Measurements from ENCODE around the gene SRGAP1.

SRGAP1 gene

DNA sequence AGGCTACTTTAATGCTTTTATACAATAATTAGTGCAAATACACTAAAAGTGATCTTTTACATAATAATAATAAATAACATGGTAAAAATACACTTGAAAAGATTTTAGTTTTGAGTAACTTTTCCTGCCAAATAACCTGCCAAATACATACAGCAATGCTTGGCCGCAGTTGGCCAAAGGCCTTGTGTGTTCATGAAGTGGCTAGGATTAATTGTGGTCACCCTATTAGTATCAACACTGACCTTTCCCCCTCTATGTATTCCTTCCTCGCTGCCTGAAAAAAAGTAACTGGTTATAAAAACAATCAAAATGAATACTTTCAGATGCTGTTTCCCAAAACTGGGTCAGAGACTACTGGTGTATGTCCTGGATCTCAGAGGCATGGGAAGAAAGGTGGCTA is 343.3 kb downstream of the SRGAP1 start (continued):
- TF ChIP-seq ZIC2 (tag by site-specific recombination; IDR thresholded peaks at IDR 0.05) = no peak
- no peak for TF ChIP-seq OVOL3 (tag by site-specific recombination; IDR thresholded peaks at IDR 0.05)
- TF ChIP-seq ZNF664 (tag by site-specific recombination; IDR thresholded peaks at IDR 0.05) = no peak
- TF ChIP-seq, protein P1, sequence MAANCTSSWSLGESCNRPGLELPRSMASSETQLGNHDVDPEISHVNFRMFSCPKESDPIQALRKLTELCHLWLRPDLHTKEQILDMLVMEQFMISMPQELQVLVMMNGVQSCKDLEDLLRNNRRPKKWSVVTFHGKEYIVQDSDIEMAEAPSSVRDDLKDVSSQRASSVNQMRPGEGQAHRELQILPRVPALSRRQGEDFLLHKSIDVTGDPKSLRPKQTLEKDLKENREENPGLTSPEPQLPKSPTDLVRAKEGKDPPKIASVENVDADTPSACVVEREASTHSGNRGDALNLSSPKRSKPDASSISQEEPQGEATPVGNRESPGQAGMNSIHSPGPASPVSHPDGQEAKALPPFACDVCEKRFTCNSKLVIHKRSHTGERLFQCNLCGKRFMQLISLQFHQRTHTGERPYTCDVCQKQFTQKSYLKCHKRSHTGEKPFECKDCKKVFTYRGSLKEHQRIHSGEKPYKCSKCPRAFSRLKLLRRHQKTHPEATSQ (tag by site-specific recombination; IDR thresholded peaks at IDR 0.05) = no peak
- TF ChIP-seq, protein P2, sequence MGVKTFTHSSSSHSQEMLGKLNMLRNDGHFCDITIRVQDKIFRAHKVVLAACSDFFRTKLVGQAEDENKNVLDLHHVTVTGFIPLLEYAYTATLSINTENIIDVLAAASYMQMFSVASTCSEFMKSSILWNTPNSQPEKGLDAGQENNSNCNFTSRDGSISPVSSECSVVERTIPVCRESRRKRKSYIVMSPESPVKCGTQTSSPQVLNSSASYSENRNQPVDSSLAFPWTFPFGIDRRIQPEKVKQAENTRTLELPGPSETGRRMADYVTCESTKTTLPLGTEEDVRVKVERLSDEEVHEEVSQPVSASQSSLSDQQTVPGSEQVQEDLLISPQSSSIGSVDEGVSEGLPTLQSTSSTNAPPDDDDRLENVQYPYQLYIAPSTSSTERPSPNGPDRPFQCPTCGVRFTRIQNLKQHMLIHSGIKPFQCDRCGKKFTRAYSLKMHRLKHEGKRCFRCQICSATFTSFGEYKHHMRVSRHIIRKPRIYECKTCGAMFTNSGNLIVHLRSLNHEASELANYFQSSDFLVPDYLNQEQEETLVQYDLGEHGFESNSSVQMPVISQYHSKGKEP (tag by site-specific recombination; IDR thresholded peaks at IDR 0.05) = no peak
- TF ChIP-seq ZEB2 (tag by site-specific recombination; IDR thresholded peaks at IDR 0.05) = no peak
- TF ChIP-seq ZNF354C (tag by site-specific recombination; IDR thresholded peaks at IDR 0.05; ENCODE audit: borderline replicate concordance, low read depth) = no peak

DNA sequence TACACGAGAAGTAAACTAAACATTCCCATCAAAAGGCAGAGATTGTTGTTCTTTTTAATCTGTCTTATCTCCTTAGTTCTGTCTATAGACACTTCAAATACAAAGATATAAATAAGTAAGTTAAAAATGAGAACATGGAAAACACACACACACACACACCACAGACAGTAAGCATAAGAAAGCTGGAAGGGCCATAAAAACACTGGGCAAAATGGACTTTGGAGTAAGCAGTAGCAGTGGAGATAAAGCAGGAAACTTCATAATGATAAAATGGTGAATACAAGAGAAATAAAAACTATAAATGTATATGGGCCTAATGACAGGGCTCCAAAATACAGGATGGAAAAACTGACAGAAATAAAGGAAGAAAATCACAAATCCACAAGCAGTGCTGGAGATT is 345.0 kb downstream of the SRGAP1 start:
- TF ChIP-seq YY1 (tag by site-specific recombination; IDR thresholded peaks at IDR 0.05) (no peak), ZNF830 (tag by site-specific recombination; IDR thresholded peaks at IDR 0.05; ENCODE audit: low read depth) (no peak), ZNF404 (tag by site-specific recombination; IDR thresholded peaks at IDR 0.05) (no peak), ZNF510 (tag by site-specific recombination; IDR thresholded peaks at IDR 0.05; ENCODE audit: insufficient replicate concordance) (no peak), MZF1 (tag by site-specific recombination; IDR thresholded peaks at IDR 0.05; ENCODE audit: borderline replicate concordance) (no peak), TRIM28 (IDR thresholded peaks at IDR 0.05; ENCODE audit: borderline replicate concordance, low read length) (no peak), ZNF223 (tag by site-specific recombination; IDR thresholded peaks at IDR 0.05) (no peak), ZNF16 (tag by site-specific recombination; IDR thresholded peaks at IDR 0.05; ENCODE audit: low read depth) (no peak), ZNF169 (tag by site-specific recombination; IDR thresholded peaks at IDR 0.05) (no peak), EGR2 (tag by site-specific recombination; IDR thresholded peaks at IDR 0.05; ENCODE audit: low read depth) (no peak), ZNF677 (tag by site-specific recombination; IDR thresholded peaks at IDR 0.05) (no peak), ZNF266 (tag by site-specific recombination; IDR thresholded peaks at IDR 0.05; ENCODE audit: low read depth) (no peak)
- TF ChIP-seq, protein P3, sequence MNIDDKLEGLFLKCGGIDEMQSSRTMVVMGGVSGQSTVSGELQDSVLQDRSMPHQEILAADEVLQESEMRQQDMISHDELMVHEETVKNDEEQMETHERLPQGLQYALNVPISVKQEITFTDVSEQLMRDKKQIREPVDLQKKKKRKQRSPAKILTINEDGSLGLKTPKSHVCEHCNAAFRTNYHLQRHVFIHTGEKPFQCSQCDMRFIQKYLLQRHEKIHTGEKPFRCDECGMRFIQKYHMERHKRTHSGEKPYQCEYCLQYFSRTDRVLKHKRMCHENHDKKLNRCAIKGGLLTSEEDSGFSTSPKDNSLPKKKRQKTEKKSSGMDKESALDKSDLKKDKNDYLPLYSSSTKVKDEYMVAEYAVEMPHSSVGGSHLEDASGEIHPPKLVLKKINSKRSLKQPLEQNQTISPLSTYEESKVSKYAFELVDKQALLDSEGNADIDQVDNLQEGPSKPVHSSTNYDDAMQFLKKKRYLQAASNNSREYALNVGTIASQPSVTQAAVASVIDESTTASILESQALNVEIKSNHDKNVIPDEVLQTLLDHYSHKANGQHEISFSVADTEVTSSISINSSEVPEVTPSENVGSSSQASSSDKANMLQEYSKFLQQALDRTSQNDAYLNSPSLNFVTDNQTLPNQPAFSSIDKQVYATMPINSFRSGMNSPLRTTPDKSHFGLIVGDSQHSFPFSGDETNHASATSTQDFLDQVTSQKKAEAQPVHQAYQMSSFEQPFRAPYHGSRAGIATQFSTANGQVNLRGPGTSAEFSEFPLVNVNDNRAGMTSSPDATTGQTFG (tag by site-specific recombination; IDR thresholded peaks at IDR 0.05; ENCODE audit: borderline replicate concordance) = no peak
- TF ChIP-seq, protein P4, sequence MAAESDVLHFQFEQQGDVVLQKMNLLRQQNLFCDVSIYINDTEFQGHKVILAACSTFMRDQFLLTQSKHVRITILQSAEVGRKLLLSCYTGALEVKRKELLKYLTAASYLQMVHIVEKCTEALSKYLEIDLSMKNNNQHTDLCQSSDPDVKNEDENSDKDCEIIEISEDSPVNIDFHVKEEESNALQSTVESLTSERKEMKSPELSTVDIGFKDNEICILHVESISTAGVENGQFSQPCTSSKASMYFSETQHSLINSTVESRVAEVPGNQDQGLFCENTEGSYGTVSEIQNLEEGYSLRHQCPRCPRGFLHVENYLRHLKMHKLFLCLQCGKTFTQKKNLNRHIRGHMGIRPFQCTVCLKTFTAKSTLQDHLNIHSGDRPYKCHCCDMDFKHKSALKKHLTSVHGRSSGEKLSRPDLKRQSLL (tag by site-specific recombination; IDR thresholded peaks at IDR 0.05) = no peak
- TF ChIP-seq, protein P1 (tag by site-specific recombination; IDR thresholded peaks at IDR 0.05) = no peak
- TF ChIP-seq, protein P5, sequence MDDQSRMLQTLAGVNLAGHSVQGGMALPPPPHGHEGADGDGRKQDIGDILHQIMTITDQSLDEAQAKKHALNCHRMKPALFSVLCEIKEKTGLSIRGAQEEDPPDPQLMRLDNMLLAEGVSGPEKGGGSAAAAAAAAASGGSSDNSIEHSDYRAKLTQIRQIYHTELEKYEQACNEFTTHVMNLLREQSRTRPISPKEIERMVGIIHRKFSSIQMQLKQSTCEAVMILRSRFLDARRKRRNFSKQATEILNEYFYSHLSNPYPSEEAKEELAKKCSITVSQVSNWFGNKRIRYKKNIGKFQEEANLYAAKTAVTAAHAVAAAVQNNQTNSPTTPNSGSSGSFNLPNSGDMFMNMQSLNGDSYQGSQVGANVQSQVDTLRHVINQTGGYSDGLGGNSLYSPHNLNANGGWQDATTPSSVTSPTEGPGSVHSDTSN (CRISPR knock-in tag; IDR thresholded peaks at IDR 0.05) = no peak
- TF ChIP-seq, protein P6, sequence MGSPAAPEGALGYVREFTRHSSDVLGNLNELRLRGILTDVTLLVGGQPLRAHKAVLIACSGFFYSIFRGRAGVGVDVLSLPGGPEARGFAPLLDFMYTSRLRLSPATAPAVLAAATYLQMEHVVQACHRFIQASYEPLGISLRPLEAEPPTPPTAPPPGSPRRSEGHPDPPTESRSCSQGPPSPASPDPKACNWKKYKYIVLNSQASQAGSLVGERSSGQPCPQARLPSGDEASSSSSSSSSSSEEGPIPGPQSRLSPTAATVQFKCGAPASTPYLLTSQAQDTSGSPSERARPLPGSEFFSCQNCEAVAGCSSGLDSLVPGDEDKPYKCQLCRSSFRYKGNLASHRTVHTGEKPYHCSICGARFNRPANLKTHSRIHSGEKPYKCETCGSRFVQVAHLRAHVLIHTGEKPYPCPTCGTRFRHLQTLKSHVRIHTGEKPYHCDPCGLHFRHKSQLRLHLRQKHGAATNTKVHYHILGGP (tag by site-specific recombination; IDR thresholded peaks at IDR 0.05) = no peak
- Histone ChIP-seq H3K27ac (ENCODE audit: extremely low read depth, low read depth, low read length) (no peak overlapping the region), H3K4me1 (ENCODE audit: control insufficient read depth, insufficient read depth, low read length) (no peaks in the 10 kb centered on the region), H3K9me3 (ENCODE audit: control insufficient read depth, insufficient read depth, low read depth, low read length) (no peaks in the 10 kb centered on the region), H3K36me3 (ENCODE audit: control insufficient read depth in 2 of 2, insufficient read depth in 1 of 2, low read length in 2 of 2) (peaks cover 6 to 10% of the 10 kb centered on the region in 2 experiments), H3K4me3 (ENCODE audit: low read depth, low read length) (no peak overlapping the region)
- POLR2A ChIA-PET = no interaction called here
- CTCF ChIA-PET = interaction anchor here (1.3 kb wide), 1 partner anchor 363 kb away, joined by 3 read pairs; no protein-coding TSS in a partner anchor
